Naive thymus-derived CD4-positive, alpha-beta T cell (primary cell): ENCODE results near the gene RNF227. TPM values are rescaled to one million over a fixed set of nuclear protein-coding genes. Genes with fewer than 3 reads are reported as not detected.
A peak's percentile ranks its signal among the peaks of the same experiment; 100 is the strongest.

ENCODE experiments used
- ATAC-seq: fragments of 150-1000 bp; cut with Tn5 transposase; 2 replicates; pipeline ENCODE4 v1.10.0; 2021; ENCODE audit warnings: mild to moderate bottlenecking, moderate library complexity
- CTCF ChIA-PET: fragments of 350-600 bp; sonication (Branson Sonifier 250); formaldehyde crosslinking; loops from one replicate; lab custom pipeline; 2021; ENCODE audit warnings: antibody characterized with exemption; lab: Charles Lee
- POLR2A ChIA-PET: fragments of 350-600 bp; sonication (Branson Sonifier 250); formaldehyde crosslinking; loops from one replicate; lab custom pipeline; 2021; ENCODE audit warnings: antibody characterized with exemption, inconsistent platforms; lab: Charles Lee
- DNase-seq, 9 donors: peaks; one replicate each; pipeline versions ENCODE4 v3.0.0 to v3.0.0-alpha.2; 2020 to 2022; ENCODE audit warnings: mixed read lengths in 1 of 9
- H3K27ac ChIP-seq: one replicate; pipeline ENCODE4 v1.7.0; 2013; ENCODE audit warnings: mild to moderate bottlenecking, low read depth, low read length, moderate library complexity
- H3K27me3 ChIP-seq, 2 donors: one replicate each; pipeline ENCODE4 v1.7.0; 2013; ENCODE audit warnings: low read length in 2 of 2, mild to moderate bottlenecking in 2 of 2, moderate library complexity in 2 of 2; ENCODE audit not compliant: control insufficient read depth in 2 of 2, insufficient read depth in 2 of 2
- H3K36me3 ChIP-seq, 3 experiments: 1 replicate in 2 of 3; 2 replicates in 1 of 3; pipeline ENCODE4 v1.7.0; 2013; ENCODE audit warnings: low read length in 3 of 3, mild to moderate bottlenecking in 3 of 3, moderate library complexity in 1 of 3; ENCODE audit not compliant: insufficient read depth in 3 of 3, control insufficient read depth in 2 of 3
- H3K4me1 ChIP-seq, 2 donors: one replicate each; pipeline ENCODE4 v1.7.0; 2013; ENCODE audit warnings: low read length in 2 of 2, mild to moderate bottlenecking in 2 of 2, moderate library complexity in 1 of 2; ENCODE audit not compliant: control insufficient read depth in 2 of 2, insufficient read depth in 2 of 2
- H3K4me3 ChIP-seq: 2 replicates; pipeline ENCODE4 v1.7.0; 2013; ENCODE audit warnings: mild to moderate bottlenecking, low read length
- H3K9me3 ChIP-seq, 3 experiments: 1 replicate in 2 of 3; 2 replicates in 1 of 3; pipeline ENCODE4 v1.7.0; 2013; ENCODE audit warnings: low read length in 3 of 3; ENCODE audit not compliant: control insufficient read depth in 2 of 3
- H3K27ac Mint-ChIP-seq, 9 donors: one replicate each; pipeline ENCODE4 v1.8.0; 2020 to 2022; ENCODE audit warnings: mixed read lengths in 9 of 9, mild to moderate bottlenecking in 8 of 9, moderate library complexity in 5 of 9, inconsistent platforms in 2 of 9
- H3K27me3 Mint-ChIP-seq, 5 donors: one replicate each; pipeline ENCODE4 v1.8.0; 2021 to 2022; ENCODE audit warnings: mixed read lengths in 5 of 5, mild to moderate bottlenecking in 1 of 5
- H3K36me3 Mint-ChIP-seq, 5 donors: one replicate each; pipeline ENCODE4 v1.8.0; 2020 to 2022; ENCODE audit warnings: mixed read lengths in 5 of 5, mild to moderate bottlenecking in 3 of 5, inconsistent platforms in 1 of 5
- H3K4me1 Mint-ChIP-seq, 7 donors: one replicate each; pipeline ENCODE4 v1.8.0; 2020 to 2022; ENCODE audit warnings: mixed read lengths in 7 of 7, mild to moderate bottlenecking in 3 of 7, inconsistent platforms in 1 of 7
- H3K4me3 Mint-ChIP-seq, 10 donors: one replicate each; pipeline ENCODE4 v1.8.0; 2020 to 2022; ENCODE audit warnings: mild to moderate bottlenecking in 10 of 10, mixed read lengths in 10 of 10, moderate library complexity in 6 of 10, inconsistent platforms in 2 of 10
- H3K9me3 Mint-ChIP-seq, 11 donors: one replicate each; pipeline ENCODE4 v1.8.0; 2020 to 2022; ENCODE audit warnings: mixed read lengths in 11 of 11, mild to moderate bottlenecking in 4 of 11, inconsistent platforms in 1 of 11, moderate library complexity in 1 of 11
- intact Hi-C, 2 donors: fragments of 100-400 bp; cut with micrococcal nuclease; formaldehyde crosslinking; loops; one replicate each; pipeline ENCODE4 v1.15.1; 2023
- polyA plus RNA-seq, 2 donors: library from polyadenylated mRNA; unstranded; fragments of 300-500 nt; fragmentation: Illumina TruSeq; gene quantifications; one replicate each; pipeline ENCODE4 v1.2.3, GENCODE V29; 2021
- total RNA-seq, 6 experiments: library from RNA in 5 of 6; stranded (reverse) in 5 of 6; gene quantifications; 1 replicate in 5 of 6; 2 replicates in 1 of 6; pipeline ENCODE4 v1.2.3 and lab custom pipeline; 2021 to 2026

RNF227 gene
- total and polyA plus RNA-seq, 7 experiments from 2014 or later: 2.6 to 8.2 (median 4.9) TPM

- Histone ChIP-seq H3K9me3 (no peaks in the 10 kb centered on the region), H3K27ac (peak overlapping the region; percentile 88), H3K4me3 (peak overlapping the region; percentile 66), H3K4me1 (peaks cover 20 to 28% of the 10 kb centered on the region in 2 donors), H3K27me3 (no peaks in the 10 kb centered on the region), H3K36me3 (peaks cover 0 to 25% (median 0%) of the 10 kb centered on the region in 3 experiments)
- peak; percentile 29 for ATAC-seq
- Mint-ChIP-seq H3K27me3 (no peaks in the 10 kb centered on the region), H3K4me3 (peak overlapping the region; percentile 95 to 100 (median 96)), H3K9me3 (peaks cover 0 to 3% (median 0%) of the 10 kb centered on the region in 11 donors), H3K36me3 (peaks cover 0 to 24% (median 11%) of the 10 kb centered on the region in 5 donors), H3K4me1 (peaks cover 31 to 62% (median 54%) of the 10 kb centered on the region in 7 donors), H3K27ac (peak overlapping the region; percentile 82 to 99 (median 96))
- peak in 1 of 9 donors; percentile 13 for DNase-seq
- intact Hi-C loops: loop anchor here (1.0 to 10.0 kb wide), 12 partner anchors 10 to 502 kb away; partner anchors contain the start of genes NAA38 (in 2 of the 2), CHD3 (in 1 of the 2), KDM6B (in 1 of the 2) and NDEL1 (in 1 of the 2)
- ChIA-PET POLR2A (interaction anchor here (0.5 to 4.9 kb wide), 17 partner anchors 10 to 849 kb away, joined by 3 to 74 read pairs (median 3); partner anchors contain the start of genes CYB5D1, NAA38, RNF227 and TP53), CTCF (interaction anchor here (0.8 to 3.3 kb wide), 9 partner anchors 12 to 109 kb away, joined by 3 to 22 read pairs (median 4); partner anchors contain the start of genes CYB5D1, NAA38 and RNF227)
Observed at GRCh38 chr17:7932483-7932891, 16.4 kb upstream of the RNF227 start.

- H3K36me3 ChIP-seq: peaks cover 0 to 23% (median 0%) of the 10 kb centered on the region in 3 experiments
- H3K27ac ChIP-seq: peak within 1 kb of the TSS; percentile 88
- DNase-seq: peak; percentile 97 to 100 (median 99)
- CTCF ChIA-PET: interaction anchor here (0.6 to 3.3 kb wide), 10 partner anchors 13 to 671 kb away, joined by 3 to 22 read pairs (median 4); partner anchors contain the start of genes CYB5D1, NAA38 and RNF227
- ATAC-seq: peak; percentile 98
- Mint-ChIP-seq H3K27me3 (no peaks in the 10 kb centered on the region), H3K36me3 (peaks cover 0 to 24% (median 7%) of the 10 kb centered on the region in 5 donors), H3K4me3 (peak within 1 kb of the TSS; percentile 95 to 100 (median 96)), H3K9me3 (peaks cover 0 to 3% (median 0%) of the 10 kb centered on the region in 11 donors), H3K4me1 (peaks cover 31 to 60% (median 54%) of the 10 kb centered on the region in 7 donors), H3K27ac (peak within 1 kb of the TSS; percentile 82 to 99 (median 96))
- POLR2A ChIA-PET: interaction anchor here (0.6 to 4.9 kb wide), 17 partner anchors 9 to 468 kb away, joined by 3 to 74 read pairs (median 3); partner anchors contain the start of genes CYB5D1, NAA38 and RNF227
- no peaks in the 10 kb centered on the region for H3K27me3 ChIP-seq
- intact Hi-C loops: loop anchor here (1.0 to 10.0 kb wide), 12 partner anchors 10 to 503 kb away; partner anchors contain the start of genes NAA38 (in 2 of the 2), CHD3 (in 1 of the 2), KDM6B (in 1 of the 2) and NDEL1 (in 1 of the 2)
- no peaks in the 10 kb centered on the region for H3K9me3 ChIP-seq
- peaks cover 20 to 28% of the 10 kb centered on the region in 2 donors for H3K4me1 ChIP-seq
- H3K4me3 ChIP-seq: peak within 1 kb of the TSS; percentile 66
Observed at GRCh38 chr17:7931709-7932482, 15.8 kb upstream of the RNF227 start, which contains the start of the genes CNTROB and TRAPPC1. TSS of gene CNTROB (plus strand) at chr17:7932206. CDS start at chr17:7933080, 874 bp downstream. TSS of gene TRAPPC1 (minus strand) at chr17:7931946. CDS start at chr17:7931829, 117 bp downstream.

GRCh38 chr17:7930841-7931631 is 14.9 kb upstream of the RNF227 start:
- ATAC-seq (no peak), DNase-seq (no peak)
- Histone ChIP-seq H3K36me3 (peaks cover 0 to 14% (median 0%) of the 10 kb centered on the region in 3 experiments), H3K27ac (peak overlapping the region; percentile 88), H3K4me1 (peaks cover 20 to 28% of the 10 kb centered on the region in 2 donors), H3K27me3 (no peaks in the 10 kb centered on the region), H3K4me3 (peak overlapping the region; percentile 66), H3K9me3 (no peaks in the 10 kb centered on the region)
- no peaks in the 10 kb centered on the region for H3K27me3 Mint-ChIP-seq
- peak overlapping the region; percentile 95 to 100 (median 96) for H3K4me3 Mint-ChIP-seq
- peak overlapping the region; percentile 82 to 98 (median 96) for H3K27ac Mint-ChIP-seq
- ChIA-PET CTCF (interaction anchor here (0.6 to 3.3 kb wide), 6 partner anchors 12 to 670 kb away, joined by 3 to 22 read pairs (median 4); partner anchors contain the start of genes CYB5D1, NAA38 and RNF227), POLR2A (interaction anchor here (0.6 to 4.9 kb wide), 9 partner anchors 8 to 358 kb away, joined by 3 to 74 read pairs (median 4); partner anchors contain the start of genes CYB5D1, NAA38 and RNF227)
- H3K36me3 Mint-ChIP-seq: peaks cover 0 to 19% (median 0%) of the 10 kb centered on the region in 5 donors
- peaks cover 0 to 3% (median 0%) of the 10 kb centered on the region in 11 donors for H3K9me3 Mint-ChIP-seq
- intact Hi-C loops: loop anchor here (5.0 to 10.0 kb wide), 5 partner anchors 44 to 504 kb away; partner anchors contain the start of genes CHD3 (in 1 of the 2), NDEL1 (in 1 of the 2), POLR2A (in 1 of the 2) and RPL26 (in 1 of the 2)
- H3K4me1 Mint-ChIP-seq: peaks cover 37 to 62% (median 53%) of the 10 kb centered on the region in 7 donors

- intact Hi-C loops: loop anchor here (5.0 to 10.0 kb wide), 5 partner anchors 42 to 505 kb away; partner anchors contain the start of genes CHD3 (in 1 of the 2), NDEL1 (in 1 of the 2), POLR2A (in 1 of the 2) and RPL26 (in 1 of the 2)
- Histone ChIP-seq H3K27me3 (no peaks in the 10 kb centered on the region), H3K4me3 (no peak within 1 kb of the TSS), H3K4me1 (peaks cover 20 to 28% of the 10 kb centered on the region in 2 donors), H3K27ac (peak within 1 kb of the TSS; percentile 88), H3K9me3 (no peaks in the 10 kb centered on the region), H3K36me3 (peaks cover 0 to 8% (median 0%) of the 10 kb centered on the region in 3 experiments)
- H3K27ac Mint-ChIP-seq: peak within 1 kb of the TSS; percentile 82 to 98 (median 96)
- CTCF ChIA-PET: no interaction called here
- peaks cover 32 to 50% (median 41%) of the 10 kb centered on the region in 7 donors for H3K4me1 Mint-ChIP-seq
- no peaks in the 10 kb centered on the region for H3K27me3 Mint-ChIP-seq
- H3K4me3 Mint-ChIP-seq: peak within 1 kb of the TSS; percentile 95 to 100 (median 96)
- peaks cover 0 to 17% (median 0%) of the 10 kb centered on the region in 5 donors for H3K36me3 Mint-ChIP-seq
- no peak for ATAC-seq
- peaks cover 0 to 3% (median 0%) of the 10 kb centered on the region in 11 donors for H3K9me3 Mint-ChIP-seq
- POLR2A ChIA-PET: interaction anchor here (0.5 to 4.9 kb wide), 2 partner anchors 11 to 12 kb away, joined by 3 to 74 read pairs; partner anchors contain the start of gene RNF227
- DNase-seq: peak in 6 of 9 donors; percentile 21 to 64 (median 44)
Observed at GRCh38 chr17:7929158-7930023, 13.3 kb upstream of the RNF227 start, which contains the start of gene KCNAB3. TSS of gene KCNAB3 (minus strand) at chr17:7929856. CDS start at chr17:7929435, 421 bp downstream.

GRCh38 chr17:7927596-7927995 is 11.5 kb upstream of the RNF227 start:
- peaks cover 14 to 21% of the 10 kb centered on the region in 2 donors for H3K4me1 ChIP-seq
- no peaks in the 10 kb centered on the region for H3K27me3 Mint-ChIP-seq
- H3K27me3 ChIP-seq: no peaks in the 10 kb centered on the region
- peaks cover 0 to 8% (median 0%) of the 10 kb centered on the region in 3 experiments for H3K36me3 ChIP-seq
- H3K9me3 Mint-ChIP-seq: peaks cover 0 to 3% (median 0%) of the 10 kb centered on the region in 11 donors
- peak overlapping the region in 2 of 9 donors; percentile 41 to 69 for H3K27ac Mint-ChIP-seq
- no peak overlapping the region for H3K27ac ChIP-seq
- ATAC-seq: no peak
- ChIA-PET CTCF (no interaction called here), POLR2A (interaction anchor here (2.8 kb wide), 1 partner anchor 11 kb away, joined by 21 read pairs; the partner anchor contains the start of gene RNF227)
- DNase-seq: no peak
- H3K9me3 ChIP-seq: no peaks in the 10 kb centered on the region
- intact Hi-C loops: no loop called here
- peaks cover 15 to 46% (median 39%) of the 10 kb centered on the region in 7 donors for H3K4me1 Mint-ChIP-seq
- no peak overlapping the region for H3K4me3 ChIP-seq
- H3K4me3 Mint-ChIP-seq: peak overlapping the region in 1 of 10 donors; percentile 10
- H3K36me3 Mint-ChIP-seq: peaks cover 0 to 17% (median 0%) of the 10 kb centered on the region in 5 donors
